ENCODE measurements around the gene MUC7. TPM values are rescaled to one million over a fixed set of nuclear protein-coding genes. Genes with fewer than 3 reads are reported as not detected.
"Not testable (repeated sequence)": the region's sequence is repeated elsewhere in the genome, so short reads cannot be mapped to it uniquely, and the experiment has no call there.

MUC7 gene
- total and polyA plus RNA-seq, 9 donors = not detected

DNA sequence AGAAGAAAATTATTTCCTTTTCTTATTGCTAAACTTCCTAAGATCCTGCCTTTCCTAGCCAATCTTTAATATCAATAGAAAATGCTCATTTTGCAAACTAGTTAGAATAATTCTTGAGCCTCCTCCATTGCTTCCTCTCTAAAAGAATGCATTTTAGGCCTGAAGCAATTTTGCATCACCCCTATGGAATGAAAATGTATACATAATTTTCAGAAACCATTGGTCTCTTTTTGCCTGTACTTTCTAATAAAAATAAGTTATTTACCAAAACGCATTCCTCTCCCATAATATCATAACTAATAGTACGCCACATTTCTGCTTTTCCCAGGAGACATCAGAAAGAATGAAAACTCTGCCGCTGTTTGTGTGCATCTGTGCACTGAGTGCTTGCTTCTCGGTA, 1.7 kb downstream of the MUC7 start:
- intact Hi-C loops (cut with DNase I) = no loop called here
- WGBS, 3 donors = 44 to 82% (median 79%) methylated on average over 4 of the region's 4 CpGs
- no peaks in the 10 kb centered on the region for H3K36me3 ChIP-seq
- DNase-seq = no peak
- H3K4me1 ChIP-seq (ENCODE audit: insufficient read depth) = no peaks in the 10 kb centered on the region
- H3K27ac ChIP-seq = no peak overlapping the region
- no peak overlapping the region for H3K4me3 ChIP-seq
- TF ChIP-seq, protein P1, sequence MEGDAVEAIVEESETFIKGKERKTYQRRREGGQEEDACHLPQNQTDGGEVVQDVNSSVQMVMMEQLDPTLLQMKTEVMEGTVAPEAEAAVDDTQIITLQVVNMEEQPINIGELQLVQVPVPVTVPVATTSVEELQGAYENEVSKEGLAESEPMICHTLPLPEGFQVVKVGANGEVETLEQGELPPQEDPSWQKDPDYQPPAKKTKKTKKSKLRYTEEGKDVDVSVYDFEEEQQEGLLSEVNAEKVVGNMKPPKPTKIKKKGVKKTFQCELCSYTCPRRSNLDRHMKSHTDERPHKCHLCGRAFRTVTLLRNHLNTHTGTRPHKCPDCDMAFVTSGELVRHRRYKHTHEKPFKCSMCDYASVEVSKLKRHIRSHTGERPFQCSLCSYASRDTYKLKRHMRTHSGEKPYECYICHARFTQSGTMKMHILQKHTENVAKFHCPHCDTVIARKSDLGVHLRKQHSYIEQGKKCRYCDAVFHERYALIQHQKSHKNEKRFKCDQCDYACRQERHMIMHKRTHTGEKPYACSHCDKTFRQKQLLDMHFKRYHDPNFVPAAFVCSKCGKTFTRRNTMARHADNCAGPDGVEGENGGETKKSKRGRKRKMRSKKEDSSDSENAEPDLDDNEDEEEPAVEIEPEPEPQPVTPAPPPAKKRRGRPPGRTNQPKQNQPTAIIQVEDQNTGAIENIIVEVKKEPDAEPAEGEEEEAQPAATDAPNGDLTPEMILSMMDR (IDR thresholded peaks at IDR 0.05) = no peak
- no peak for TF ChIP-seq POLR2A (IDR thresholded peaks at IDR 0.05)
- no peak for TF ChIP-seq EP300 (IDR thresholded peaks at IDR 0.05)
- no peaks in the 10 kb centered on the region for H3K9me3 ChIP-seq
- no peaks in the 10 kb centered on the region for H3K27me3 ChIP-seq

DNA sequence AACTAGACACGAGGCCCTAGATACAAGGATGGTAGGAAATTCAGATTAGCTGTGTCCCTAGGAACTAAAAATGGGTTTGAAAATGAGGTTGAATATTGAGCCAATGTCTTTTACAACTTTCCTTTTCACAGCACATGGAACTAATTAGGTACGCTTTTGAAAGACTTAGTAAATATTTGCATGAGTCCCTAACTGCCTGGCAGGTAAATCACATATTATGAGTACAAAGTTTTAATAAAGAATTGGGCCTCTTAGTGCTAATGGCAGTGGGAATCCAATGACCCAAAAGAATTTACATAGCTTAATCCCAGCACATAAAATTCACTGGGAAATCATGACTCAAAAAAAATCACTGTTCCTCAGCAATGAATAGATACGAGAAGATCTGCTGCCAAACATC, 16.8 kb downstream of the MUC7 start:
- H3K27me3 ChIP-seq = no peaks in the 10 kb centered on the region
- H3K9me3 ChIP-seq = no peaks in the 10 kb centered on the region
- no peak overlapping the region for H3K27ac ChIP-seq
- H3K4me1 ChIP-seq (ENCODE audit: insufficient read depth) = no peaks in the 10 kb centered on the region
- WGBS, 3 donors = 52 to 73% (median 64%) methylated on average over 3 of the region's 3 CpGs
- no peak overlapping the region for H3K4me3 ChIP-seq
- intact Hi-C loops (cut with DNase I) = no loop called here
- no peaks in the 10 kb centered on the region for H3K36me3 ChIP-seq
- TF ChIP-seq POLR2A (IDR thresholded peaks at IDR 0.05) = no peak
- TF ChIP-seq EP300 (IDR thresholded peaks at IDR 0.05) = no peak
- TF ChIP-seq, protein P1 (IDR thresholded peaks at IDR 0.05) = no peak
- DNase-seq = no peak

DNA sequence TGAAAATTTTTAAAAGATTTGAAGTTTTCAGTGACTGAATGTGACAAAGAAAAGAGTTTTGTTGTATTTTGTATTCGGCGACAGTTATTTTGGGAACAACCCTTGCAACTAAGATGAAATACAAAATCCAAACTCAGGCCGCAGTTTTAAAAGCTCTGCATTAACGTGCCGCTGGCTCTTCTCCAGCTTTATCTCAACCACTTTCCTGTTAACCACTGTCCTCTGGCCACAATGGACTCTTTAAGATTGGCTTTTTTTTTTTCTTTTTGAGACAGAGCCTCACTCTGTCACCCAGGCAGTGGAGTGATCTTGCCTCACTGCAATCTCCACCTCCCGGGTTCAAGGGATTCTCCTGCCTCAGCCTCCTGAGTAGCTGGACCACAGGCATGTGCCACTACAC, 24.2 kb downstream of the MUC7 start:
- 59 to 82% (median 73%) methylated on average over 6 of the region's 6 CpGs for WGBS, 3 donors
- no peaks in the 10 kb centered on the region for H3K36me3 ChIP-seq
- no peaks in the 10 kb centered on the region for H3K27me3 ChIP-seq
- TF ChIP-seq, protein P1 (IDR thresholded peaks at IDR 0.05) = no peak
- TF ChIP-seq EP300 (IDR thresholded peaks at IDR 0.05) = no peak
- TF ChIP-seq POLR2A (IDR thresholded peaks at IDR 0.05) = no peak
- intact Hi-C loops (cut with DNase I) = no loop called here
- H3K9me3 ChIP-seq = no peaks in the 10 kb centered on the region
- H3K4me1 ChIP-seq (ENCODE audit: insufficient read depth) = no peaks in the 10 kb centered on the region
- no peak overlapping the region for H3K4me3 ChIP-seq
- DNase-seq = no peak
- H3K27ac ChIP-seq = no peak overlapping the region

DNA sequence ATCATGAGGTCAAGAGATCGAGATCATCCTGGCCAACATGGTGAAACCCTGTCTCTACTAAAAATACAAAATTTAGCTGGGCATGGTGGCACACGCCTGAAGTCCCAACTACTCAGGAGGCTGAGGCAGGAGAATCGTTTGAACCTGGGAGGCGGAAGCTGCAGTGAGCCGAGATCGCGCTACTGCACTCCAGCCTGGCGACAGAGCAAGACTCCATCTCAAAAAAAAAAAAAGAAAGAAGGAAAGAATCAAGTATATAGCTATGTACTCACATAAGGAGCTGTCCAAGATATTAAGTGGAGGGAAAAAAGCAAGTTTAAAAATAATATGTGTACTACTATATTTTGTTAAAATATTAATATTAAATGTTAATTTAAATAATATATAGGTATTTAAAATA, 29.8 kb downstream of the MUC7 start:
- H3K4me3 ChIP-seq; DNase-seq; H3K27ac ChIP-seq; H3K27me3 ChIP-seq; H3K4me1 ChIP-seq (ENCODE audit: insufficient read depth); intact Hi-C loops (cut with DNase I); H3K9me3 ChIP-seq; H3K36me3 ChIP-seq: not testable (repeated sequence)
- 67 to 92% (median 90%) methylated on average over 8 of the region's 8 CpGs for WGBS, 3 donors

DNA sequence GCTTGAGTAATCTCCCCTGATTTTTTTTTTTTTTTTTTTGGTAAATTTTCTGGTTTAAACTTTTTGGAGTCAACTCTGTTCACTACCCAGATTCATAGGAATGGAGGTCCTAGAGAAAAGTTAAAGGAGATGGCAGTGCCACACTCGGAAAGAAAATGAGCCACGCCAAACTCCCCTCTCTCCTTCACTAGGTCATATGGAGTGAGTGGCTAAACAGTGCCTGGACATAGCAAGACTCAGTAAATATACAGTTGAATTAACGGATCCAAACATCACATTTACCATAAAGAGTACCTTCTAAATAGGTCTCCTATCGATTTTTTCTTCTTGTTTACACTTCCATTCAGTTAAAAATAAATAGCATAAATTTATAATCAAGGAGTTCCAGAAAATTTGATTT, 32.7 kb downstream of the MUC7 start:
- TF ChIP-seq POLR2A (IDR thresholded peaks at IDR 0.05) (no peak), EP300 (IDR thresholded peaks at IDR 0.05) (no peak)
- TF ChIP-seq, protein P1 (IDR thresholded peaks at IDR 0.05) = no peak
- intact Hi-C loops (cut with DNase I) = no loop called here
- Histone ChIP-seq H3K27me3 (no peaks in the 10 kb centered on the region), H3K9me3 (no peaks in the 10 kb centered on the region), H3K27ac (no peak overlapping the region), H3K4me3 (no peak overlapping the region), H3K4me1 (ENCODE audit: insufficient read depth) (no peaks in the 10 kb centered on the region), H3K36me3 (no peaks in the 10 kb centered on the region)
- WGBS, 3 donors = 50 to 63% (median 59%) methylated on average over 4 of the region's 4 CpGs
- DNase-seq = no peak
